ENCODE results near the gene GAS6. TPM values are rescaled to one million over a fixed set of nuclear protein-coding genes. Genes with fewer than 3 reads are reported as not detected.

GAS6 gene
- total RNA-seq, 6 donors from 2014 or later: 129 to 299 (median 180) TPM

DNA sequence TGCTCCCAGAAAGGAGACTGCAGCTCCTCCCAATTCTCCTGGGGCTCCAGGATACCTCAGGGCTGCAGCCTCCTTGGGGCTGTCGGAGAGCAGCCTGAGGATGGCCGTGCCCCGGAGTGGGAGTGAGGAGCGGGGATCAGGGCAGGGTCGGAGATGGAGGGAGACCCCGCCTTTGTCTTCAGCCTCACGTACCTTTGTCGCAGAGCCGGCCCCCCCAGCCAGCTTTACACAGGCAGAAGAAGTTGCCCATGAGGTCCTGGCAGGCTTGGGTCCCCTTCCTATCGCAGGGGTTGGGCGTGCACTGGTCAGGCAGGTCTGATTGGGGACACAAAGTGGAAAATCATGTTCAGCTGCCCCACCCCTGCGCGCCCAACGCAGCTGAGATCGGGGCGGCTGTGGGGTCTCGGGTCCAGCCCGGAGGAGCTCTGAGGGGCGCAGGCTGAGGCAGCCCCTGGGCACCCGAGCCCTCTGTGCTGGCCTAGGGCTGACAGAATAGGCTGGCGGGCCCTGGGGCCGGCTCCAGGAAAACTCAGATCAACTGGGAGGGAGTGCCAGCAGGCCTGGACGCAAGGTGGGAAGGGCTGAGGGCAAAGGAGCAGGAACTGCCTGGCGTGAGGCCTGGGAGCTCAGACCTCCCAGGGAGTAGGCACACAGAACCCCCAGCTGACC, 24.2 kb downstream of the GAS6 start:
- H3K36me3 ChIP-seq: peaks cover 0 to 19% (median 6%) of the 10 kb centered on the region in 4 donors
- no peak for TF ChIP-seq POLR2AphosphoS5 (IDR thresholded peaks at IDR 0.05)
- TF ChIP-seq POLR2A (IDR thresholded peaks at IDR 0.05): no peak
- no peak for TF ChIP-seq EP300 (IDR thresholded peaks at IDR 0.05)
- TF ChIP-seq, protein P1, sequence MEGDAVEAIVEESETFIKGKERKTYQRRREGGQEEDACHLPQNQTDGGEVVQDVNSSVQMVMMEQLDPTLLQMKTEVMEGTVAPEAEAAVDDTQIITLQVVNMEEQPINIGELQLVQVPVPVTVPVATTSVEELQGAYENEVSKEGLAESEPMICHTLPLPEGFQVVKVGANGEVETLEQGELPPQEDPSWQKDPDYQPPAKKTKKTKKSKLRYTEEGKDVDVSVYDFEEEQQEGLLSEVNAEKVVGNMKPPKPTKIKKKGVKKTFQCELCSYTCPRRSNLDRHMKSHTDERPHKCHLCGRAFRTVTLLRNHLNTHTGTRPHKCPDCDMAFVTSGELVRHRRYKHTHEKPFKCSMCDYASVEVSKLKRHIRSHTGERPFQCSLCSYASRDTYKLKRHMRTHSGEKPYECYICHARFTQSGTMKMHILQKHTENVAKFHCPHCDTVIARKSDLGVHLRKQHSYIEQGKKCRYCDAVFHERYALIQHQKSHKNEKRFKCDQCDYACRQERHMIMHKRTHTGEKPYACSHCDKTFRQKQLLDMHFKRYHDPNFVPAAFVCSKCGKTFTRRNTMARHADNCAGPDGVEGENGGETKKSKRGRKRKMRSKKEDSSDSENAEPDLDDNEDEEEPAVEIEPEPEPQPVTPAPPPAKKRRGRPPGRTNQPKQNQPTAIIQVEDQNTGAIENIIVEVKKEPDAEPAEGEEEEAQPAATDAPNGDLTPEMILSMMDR (IDR thresholded peaks at IDR 0.05): no peak
- H3K4me3 ChIP-seq: no peak overlapping the region
- H3K27ac ChIP-seq: peak overlapping the region in 3 of 4 donors; percentile 18 to 47 (median 29)
- H3K27me3 ChIP-seq: no peaks in the 10 kb centered on the region
- 78 to 85% methylated on average over 11 to 18 of the region's 24 CpGs for WGBS, 2 donors
- H3K9me3 ChIP-seq: no peaks in the 10 kb centered on the region
- ATAC-seq (ENCODE audit: low FRiP score in 2 of 2): no peak
- H3K4me1 ChIP-seq: peaks cover 29 to 49% (median 38%) of the 10 kb centered on the region in 4 donors
- peak in 1 of 2 donors; percentile 72 for DNase-seq

DNA sequence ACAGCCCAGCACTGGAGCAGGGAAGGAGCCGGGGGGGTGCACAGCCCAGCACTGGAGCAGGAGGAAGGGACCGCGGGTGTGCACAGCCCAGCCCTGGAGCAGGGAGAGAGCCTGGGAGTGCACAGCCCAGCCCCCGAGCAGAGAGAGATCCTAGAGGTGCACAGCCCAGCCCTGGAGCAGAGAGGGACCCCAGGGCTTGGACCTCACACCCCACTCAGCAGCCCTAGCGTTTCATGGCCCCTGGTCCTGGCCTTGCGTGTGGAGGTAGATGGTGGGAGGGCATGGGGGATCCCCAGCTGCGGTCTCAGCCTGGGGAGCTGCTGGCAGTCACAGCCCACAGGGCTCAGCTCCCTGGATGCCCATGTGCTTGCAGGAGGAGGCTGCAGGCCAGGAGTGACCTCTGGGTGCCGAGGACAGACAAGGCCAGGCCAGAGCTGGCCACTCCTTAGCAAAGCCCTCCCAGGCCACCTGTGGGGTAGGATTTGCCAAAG, 25.1 kb downstream of the GAS6 start:
- H3K9me3 ChIP-seq: no peaks in the 10 kb centered on the region
- H3K36me3 ChIP-seq: peaks cover 0 to 27% (median 8%) of the 10 kb centered on the region in 4 donors
- ATAC-seq (ENCODE audit: low FRiP score in 2 of 2) (no peak), DNase-seq (no peak)
- H3K4me3 ChIP-seq: no peak overlapping the region
- peak overlapping the region in 3 of 4 donors; percentile 53 to 83 (median 81) for H3K27ac ChIP-seq
- peaks cover 29 to 44% (median 32%) of the 10 kb centered on the region in 4 donors for H3K4me1 ChIP-seq
- no peaks in the 10 kb centered on the region for H3K27me3 ChIP-seq
- TF ChIP-seq, protein P1 (IDR thresholded peaks at IDR 0.05): no peak
- TF ChIP-seq POLR2A (IDR thresholded peaks at IDR 0.05) (no peak), POLR2AphosphoS5 (IDR thresholded peaks at IDR 0.05) (no peak), EP300 (IDR thresholded peaks at IDR 0.05) (no peak)
- WGBS, 2 donors: 72% methylated on average over 8 of the region's 8 CpGs; no CpG with 5 or more reads in 1 of the 2 donors

DNA sequence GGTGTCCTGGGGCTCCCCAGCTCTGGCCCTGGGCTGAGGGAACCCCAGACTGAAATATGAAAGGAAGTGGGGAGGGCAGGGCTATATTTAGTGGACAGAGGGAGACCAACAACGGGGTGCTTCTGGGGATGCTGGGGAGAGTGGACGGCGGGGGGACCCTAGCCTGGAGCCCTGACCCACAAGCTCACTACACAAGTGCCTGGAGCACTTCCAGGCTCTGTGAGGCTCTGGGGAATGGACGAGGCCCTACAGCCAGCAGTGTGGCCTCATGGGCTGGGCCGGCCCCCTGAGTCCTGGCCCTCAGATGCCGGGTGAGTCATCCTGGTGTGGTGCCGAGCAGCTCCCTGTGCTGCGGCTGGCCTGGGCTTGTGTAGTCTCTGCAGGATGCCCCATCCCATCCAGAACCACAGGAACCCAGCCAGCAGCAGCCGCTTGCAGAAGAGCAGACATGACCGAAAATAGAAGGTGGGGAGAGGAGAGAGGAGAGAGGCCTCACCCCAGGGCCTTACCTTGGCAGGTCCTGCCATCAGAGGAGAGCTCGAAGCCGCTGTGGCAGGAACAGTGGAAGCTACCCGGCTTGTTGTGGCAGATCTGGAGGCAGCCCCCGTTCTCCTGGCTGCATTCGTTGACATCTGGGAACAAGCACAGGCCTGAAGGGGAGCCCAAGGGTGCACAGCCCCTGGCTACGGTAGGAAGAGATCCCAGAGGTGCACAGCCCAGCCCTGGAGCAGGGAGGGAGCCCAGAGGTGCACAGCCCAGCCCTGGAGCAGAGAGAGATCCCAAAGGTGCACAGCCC, 26.1 kb downstream of the GAS6 start:
- H3K36me3 ChIP-seq: peaks cover 0 to 32% (median 11%) of the 10 kb centered on the region in 4 donors
- peaks cover 29 to 43% (median 31%) of the 10 kb centered on the region in 4 donors for H3K4me1 ChIP-seq
- H3K27ac ChIP-seq: peak overlapping the region; percentile 55 to 83 (median 78)
- ATAC-seq (ENCODE audit: low FRiP score in 2 of 2): peak; percentile 91 to 93
- peak; percentile 82 to 90 for DNase-seq
- H3K27me3 ChIP-seq: no peaks in the 10 kb centered on the region
- TF ChIP-seq POLR2A (IDR thresholded peaks at IDR 0.05): no peak
- TF ChIP-seq POLR2AphosphoS5 (IDR thresholded peaks at IDR 0.05): peak in 1 of 2 donors; percentile 15
- TF ChIP-seq, protein P1 (IDR thresholded peaks at IDR 0.05): no peak
- H3K9me3 ChIP-seq: no peaks in the 10 kb centered on the region
- no peak overlapping the region for H3K4me3 ChIP-seq
- 52 to 65% methylated on average over 11 to 15 of the region's 16 CpGs for WGBS, 2 donors

DNA sequence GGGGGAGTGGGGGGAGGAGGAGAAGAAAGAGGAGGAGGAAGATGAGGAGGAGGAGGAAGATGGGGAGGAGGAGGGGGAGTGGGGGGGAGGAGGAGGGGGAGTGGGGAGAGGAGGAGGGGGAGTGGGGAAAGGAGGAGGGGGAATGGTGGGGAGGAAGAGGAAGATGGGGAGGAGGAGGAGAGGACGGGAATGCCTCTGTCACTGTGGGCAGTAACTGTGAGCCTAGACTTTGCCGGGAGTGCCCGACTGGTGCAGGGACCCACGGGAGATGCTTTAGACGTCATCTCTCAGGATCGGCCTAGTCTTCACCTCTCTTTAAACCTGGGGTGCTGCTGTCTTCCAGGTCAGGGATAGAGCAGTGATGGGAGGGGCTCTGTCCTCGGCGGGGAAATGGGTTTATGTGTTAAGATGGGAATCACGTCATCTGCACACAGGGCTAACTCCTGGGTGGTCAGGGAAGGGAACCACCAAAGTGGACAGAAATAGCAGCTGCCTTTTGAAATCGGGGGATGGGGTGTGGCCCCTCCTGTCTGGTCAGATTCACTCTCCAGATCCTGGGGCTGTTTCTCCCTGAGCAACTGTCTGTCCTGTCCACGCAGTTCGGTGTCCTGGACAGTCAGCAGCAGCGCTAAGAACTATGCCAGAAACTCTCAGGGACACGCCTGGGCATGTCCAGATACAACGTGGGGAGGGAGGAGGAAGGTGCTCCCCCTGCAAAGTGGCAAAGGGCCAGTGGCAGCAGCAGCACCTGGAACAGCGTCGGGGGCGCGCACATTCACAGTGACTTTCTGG, 26.9 kb downstream of the GAS6 start:
- Histone ChIP-seq H3K4me1 (peaks cover 29 to 43% (median 31%) of the 10 kb centered on the region in 4 donors), H3K27me3 (no peaks in the 10 kb centered on the region), H3K36me3 (peaks cover 0 to 40% (median 13%) of the 10 kb centered on the region in 4 donors), H3K4me3 (no peak overlapping the region), H3K9me3 (no peaks in the 10 kb centered on the region), H3K27ac (peak overlapping the region; percentile 55 to 83 (median 78))
- TF ChIP-seq POLR2AphosphoS5 (IDR thresholded peaks at IDR 0.05): peak in 1 of 2 donors; percentile 6
- TF ChIP-seq POLR2A (IDR thresholded peaks at IDR 0.05): peak in 1 of 4 donors; percentile 8
- TF ChIP-seq, protein P1 (IDR thresholded peaks at IDR 0.05): no peak
- 62 to 63% methylated on average over 15 to 19 of the region's 19 CpGs for WGBS, 2 donors
- DNase-seq (no peak), ATAC-seq (ENCODE audit: low FRiP score in 2 of 2) (peak; percentile 35 to 86)

Data from upper lobe of left lung (tissue), 6 donors.